ENCODE results near the gene GATC. TPM values are rescaled to one million over a fixed set of nuclear protein-coding genes. Genes with fewer than 3 reads are reported as not detected.

The GATC gene
- total and polyA plus RNA-seq, 2 of the 4 experiments (the other 2 are of a cell fraction) = 8.7 to 16.5 TPM

GRCh38 chr12:120472521-120472920, 26.3 kb downstream of the GATC start:
- Histone ChIP-seq H2AK5ac (ENCODE audit: low read depth, low read length) (no peak overlapping the region), H3K18ac (ENCODE audit: low read depth, low read length) (no peak overlapping the region), H3K4me3 (ENCODE audit: insufficient read depth, low read depth, low read length) (no peak overlapping the region), H2BK5ac (ENCODE audit: low read depth, low read length, poor library complexity, severe bottlenecking) (no peak overlapping the region), H4K20me1 (ENCODE audit: insufficient read depth, low read length) (peaks cover 18% of the 10 kb centered on the region), H3K4me2 (ENCODE audit: low read depth, low read length) (no peak overlapping the region), H3K4ac (ENCODE audit: low read depth, low read length) (no peak overlapping the region), H3K9ac (ENCODE audit: low read depth, low read length) (no peak overlapping the region), H3K4me1 (ENCODE audit: control insufficient read depth, insufficient read depth, low read length) (peaks cover 4% of the 10 kb centered on the region), H3K27ac (ENCODE audit: insufficient read depth, low read length) (no peak overlapping the region), H4K8ac (ENCODE audit: low read depth in 2 of 2, low read length in 2 of 2) (no peak overlapping the region), H3K14ac (replicated peaks; ENCODE audit: low read depth, low read length) (no peak overlapping the region), H2AFZ (replicated peaks; ENCODE audit: low read length, poor library complexity) (no peak overlapping the region), H3K56ac (ENCODE audit: extremely low read depth, insufficient read depth, low read length) (no peak overlapping the region), H3K9me1 (ENCODE audit: insufficient read depth, low read length) (peaks cover 4% of the 10 kb centered on the region; the same call in 1 of the 2 replicates), H4K5ac (ENCODE audit: low read depth, low read length) (no peak overlapping the region), H3K27me3 (ENCODE audit: control insufficient read depth, insufficient read depth, low read length) (no peaks in the 10 kb centered on the region), H3K23ac (ENCODE audit: low read depth, low read length) (no peak overlapping the region), H2BK15ac (ENCODE audit: low read depth, low read length) (no peak overlapping the region), H2BK20ac (ENCODE audit: low read depth, low read length) (no peak overlapping the region), H4K91ac (ENCODE audit: insufficient read depth, low read depth, low read length) (no peak overlapping the region), H3K36me3 (ENCODE audit: control insufficient read depth, insufficient read depth, low read length) (no peaks in the 10 kb centered on the region), H3K9me3 (ENCODE audit: control insufficient read depth, insufficient read depth, low read length) (no peaks in the 10 kb centered on the region), H3K79me1 (ENCODE audit: low read depth in 1 of 2, low read length in 2 of 2) (peaks cover 19 to 51% of the 10 kb centered on the region in 2 experiments), H2BK120ac (ENCODE audit: low read depth, low read length) (no peak overlapping the region), H2AK9ac (replicated peaks; ENCODE audit: low read depth, low read length, poor library complexity) (no peak overlapping the region)
- CTCF ChIA-PET = no interaction called here
- intact Hi-C loops (cut with micrococcal nuclease) = no loop called here
- POLR2A ChIA-PET (ENCODE audit: unreplicated experiment) = no interaction called here
- dilution Hi-C loops (cut with HindIII; ENCODE audit: low sequenced_read_pairs, unreplicated experiment) = no loop called here
- ATAC-seq (ENCODE audit: low read depth) (no peak), DNase-seq (peak; percentile 31)
- no TSS peak for BruUV-seq (replicated peaks)
- TF ChIP-seq CEBPB (IDR thresholded peaks at IDR 0.05; ENCODE audit: low read depth, low read length) = peak; percentile 56
- no peak for TF ChIP-seq POLR2A (IDR thresholded peaks at IDR 0.05; ENCODE audit: low read depth, low read length)
- in situ Hi-C loops (cut with MboI; ENCODE audit: low sequenced_read_pairs) = no loop called here
